PC-3 (cell line): Measurements from ENCODE around the gene SARDH. TPM values are rescaled to one million over a fixed set of nuclear protein-coding genes. Genes with fewer than 3 reads are reported as not detected.

Experiments
- ATAC-seq: fragments of 200-7000 bp; cut with Tn5 transposase; 2 replicates; pipeline ENCODE4 v1.9.1; 2020; ENCODE audit warnings: mild to moderate bottlenecking, moderate library complexity
- BruUV-seq: library from RNA; stranded (reverse); fragments of 400-500 nt; replicated peaks from 2 replicates; lab custom pipeline; 2021; lab: Mats Ljungman, UMichigan
- CTCF ChIA-PET: fragments of 300-600 bp; sonication (Branson Sonifier 250); formaldehyde crosslinking; loops from one replicate; lab custom pipeline; 2022; ENCODE audit warnings: antibody characterized with exemption; lab: Charles Lee
- POLR2A ChIA-PET: fragments of 300-600 bp; sonication (Branson Sonifier 250); formaldehyde crosslinking; loops from one replicate; lab custom pipeline; 2022; ENCODE audit warnings: antibody characterized with exemption; ENCODE audit not compliant: unreplicated experiment; lab: Charles Lee
- DNase-seq: peaks from one replicate; pipeline ENCODE4 v3.0.0-alpha.2; 2015
- H2AFZ ChIP-seq: fragments of 300-600 bp; sonication (generic); 2 replicates; pipeline ENCODE4 v1.6.0; 2016; ENCODE audit warnings: antibody characterized with exemption, low read length
- H3F3A ChIP-seq: fragments of 300-600 bp; sonication (generic); one replicate; pipeline ENCODE4 v1.6.0; 2017; ENCODE audit warnings: antibody characterized with exemption, low read length, control low read depth, mild to moderate bottlenecking; ENCODE audit not compliant: unreplicated experiment
- H3K27ac ChIP-seq: fragments of 300-600 bp; sonication (generic); 2 replicates; pipeline ENCODE4 v1.5.1; 2016; ENCODE audit warnings: mild to moderate bottlenecking, low read length
- H3K27me3 ChIP-seq: fragments of 300-600 bp; sonication (generic); 2 replicates; pipeline ENCODE4 v1.6.1; 2016; ENCODE audit warnings: low read length, mixed read lengths
- H3K36me3 ChIP-seq: fragments of 300-600 bp; sonication (generic); 2 replicates; pipeline ENCODE4 v1.6.1; 2016; ENCODE audit warnings: low read depth, mixed run types, low read length, mixed read lengths
- H3K4me1 ChIP-seq: fragments of 300-600 bp; sonication (generic); 2 replicates; pipeline ENCODE4 v1.5.1; 2016; ENCODE audit warnings: low read length; ENCODE audit not compliant: insufficient read depth
- H3K4me2 ChIP-seq: fragments of 300-600 bp; sonication (generic); 2 replicates; pipeline ENCODE4 v1.6.0; 2016; ENCODE audit warnings: low read length
- H3K4me3 ChIP-seq: fragments of 300-600 bp; sonication (generic); 2 replicates; pipeline ENCODE4 v1.5.1; 2016; ENCODE audit warnings: mild to moderate bottlenecking, low read length, mixed read lengths
- H3K79me2 ChIP-seq: fragments of 300-600 bp; sonication (generic); 2 replicates; pipeline ENCODE4 v1.6.1; 2017; ENCODE audit warnings: low read length, mixed read lengths
- H3K9ac ChIP-seq: fragments of 300-600 bp; sonication (generic); 2 replicates; pipeline ENCODE4 v1.6.0; 2016; ENCODE audit warnings: mild to moderate bottlenecking, low read length
- H3K9me2 ChIP-seq: fragments of 300-600 bp; sonication (generic); replicated peaks from 2 replicates; pipeline ENCODE4 v1.6.1; 2016; ENCODE audit warnings: mixed run types, low read length, mixed read lengths
- H3K9me3 ChIP-seq: fragments of 300-600 bp; sonication (generic); 2 replicates; pipeline ENCODE4 v1.6.1; 2016; ENCODE audit warnings: low read length, mixed read lengths
- H4K20me1 ChIP-seq: fragments of 300-600 bp; sonication (generic); 2 replicates; pipeline ENCODE4 v1.6.1; 2016; ENCODE audit warnings: low read length, mixed read lengths
- EZH2 ChIP-seq: fragments of 300-600 bp; sonication (generic); IDR thresholded peaks from one replicate; pipeline ENCODE4 v1.6.1; 2017; ENCODE audit warnings: antibody characterized with exemption, mild to moderate bottlenecking, low read length; ENCODE audit not compliant: unreplicated experiment
- EZH2phosphoT487 ChIP-seq: fragments of 300-600 bp; sonication (generic); IDR thresholded peaks from 2 replicates; pipeline ENCODE4 v1.6.1; 2018; ENCODE audit warnings: mild to moderate bottlenecking, antibody characterized with exemption, low read length, borderline replicate concordance
- intact Hi-C: fragments of 100-400 bp; cut with micrococcal nuclease; formaldehyde crosslinking; loops from 2 replicates; pipeline ENCODE4 v1.9.0; 2023
- total RNA-seq: library from RNA; depleted of rRNA; stranded (reverse); fragments of >200 nt; gene quantifications from 2 replicates; pipeline ENCODE4 v1.2.3, GENCODE V29; 2014
- TF ChIP-seq, protein P1 (sequence below): fragments of 300-600 bp; sonication (generic); conservative IDR thresholded peaks from 2 replicates; pipeline ENCODE4 v1.5.1; 2017; ENCODE audit warnings: antibody characterized with exemption, low read depth, mild to moderate bottlenecking, low read length

SARDH gene
- total RNA-seq, 1 experiment from 2014 or later: 3.4 TPM

GRCh38 chr9:133725886-133726285 lies 12.3 kb downstream of the SARDH start:
- BruUV-seq: no TSS peak
- Histone ChIP-seq H3K9me2 (no peaks in the 10 kb centered on the region), H3K27ac (no peak overlapping the region), H3K4me2 (no peak overlapping the region), H3K4me3 (no peak overlapping the region), H3K36me3 (no peaks in the 10 kb centered on the region), H3K79me2 (no peaks in the 10 kb centered on the region), H3F3A (no peaks in the 10 kb centered on the region), H3K9me3 (no peaks in the 10 kb centered on the region), H3K9ac (no peak overlapping the region), H3K4me1 (no peaks in the 10 kb centered on the region), H4K20me1 (no peaks in the 10 kb centered on the region), H3K27me3 (no peaks in the 10 kb centered on the region), H2AFZ (no peak overlapping the region)
- TF ChIP-seq, protein P1, sequence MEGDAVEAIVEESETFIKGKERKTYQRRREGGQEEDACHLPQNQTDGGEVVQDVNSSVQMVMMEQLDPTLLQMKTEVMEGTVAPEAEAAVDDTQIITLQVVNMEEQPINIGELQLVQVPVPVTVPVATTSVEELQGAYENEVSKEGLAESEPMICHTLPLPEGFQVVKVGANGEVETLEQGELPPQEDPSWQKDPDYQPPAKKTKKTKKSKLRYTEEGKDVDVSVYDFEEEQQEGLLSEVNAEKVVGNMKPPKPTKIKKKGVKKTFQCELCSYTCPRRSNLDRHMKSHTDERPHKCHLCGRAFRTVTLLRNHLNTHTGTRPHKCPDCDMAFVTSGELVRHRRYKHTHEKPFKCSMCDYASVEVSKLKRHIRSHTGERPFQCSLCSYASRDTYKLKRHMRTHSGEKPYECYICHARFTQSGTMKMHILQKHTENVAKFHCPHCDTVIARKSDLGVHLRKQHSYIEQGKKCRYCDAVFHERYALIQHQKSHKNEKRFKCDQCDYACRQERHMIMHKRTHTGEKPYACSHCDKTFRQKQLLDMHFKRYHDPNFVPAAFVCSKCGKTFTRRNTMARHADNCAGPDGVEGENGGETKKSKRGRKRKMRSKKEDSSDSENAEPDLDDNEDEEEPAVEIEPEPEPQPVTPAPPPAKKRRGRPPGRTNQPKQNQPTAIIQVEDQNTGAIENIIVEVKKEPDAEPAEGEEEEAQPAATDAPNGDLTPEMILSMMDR: no peak
- TF ChIP-seq EZH2phosphoT487 (no peak), EZH2 (no peak)
- intact Hi-C loops: loop anchor here (2.0 kb wide), 1 partner anchor 193 kb away; no protein-coding TSS in a partner anchor
- POLR2A ChIA-PET: no interaction called here
- ATAC-seq (no peak), DNase-seq (no peak)
- CTCF ChIA-PET: no interaction called here

DNA sequence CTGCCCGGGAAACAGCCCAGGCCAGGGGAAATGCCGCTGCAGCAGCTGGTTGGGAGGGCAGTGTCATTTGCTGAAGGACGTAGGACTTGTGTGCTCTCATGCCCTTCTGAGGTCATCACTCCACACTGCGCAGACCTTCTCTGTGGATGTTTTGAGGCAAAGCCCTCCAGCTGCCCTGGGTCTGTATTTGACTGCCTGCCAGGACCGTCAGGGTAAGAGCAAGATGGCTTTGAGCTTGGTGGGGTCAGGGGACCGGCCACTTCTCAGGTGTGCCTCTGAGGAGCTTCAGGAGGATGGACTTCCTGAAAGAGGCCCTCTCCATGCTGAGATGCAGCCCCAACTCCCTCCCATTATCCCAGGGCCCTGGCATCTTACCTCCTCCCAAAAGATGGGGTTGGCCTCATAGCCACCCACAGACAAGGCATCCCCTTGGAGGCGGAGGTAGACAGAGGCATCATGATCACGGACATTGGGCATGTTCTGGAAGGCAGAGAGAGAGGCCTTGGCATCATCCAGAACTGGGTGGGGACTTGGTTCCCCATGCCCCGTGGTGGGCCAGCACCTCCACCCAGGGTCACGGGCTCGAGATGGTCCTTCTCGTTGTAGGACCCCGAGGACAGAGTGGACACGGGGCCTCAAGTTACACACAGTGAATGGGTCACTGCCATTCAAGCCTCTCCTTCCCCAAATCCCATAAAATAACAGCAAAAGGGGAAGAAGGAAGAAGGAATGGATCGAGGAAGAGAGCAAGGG lies 19.4 kb downstream of the SARDH start:
- ATAC-seq (no peak), DNase-seq (no peak)
- ChIA-PET POLR2A (no interaction called here), CTCF (no interaction called here)
- no peak overlapping the region for H3K9ac ChIP-seq
- no peak overlapping the region for H3K27ac ChIP-seq
- H3K9me3 ChIP-seq: no peaks in the 10 kb centered on the region
- H4K20me1 ChIP-seq: no peaks in the 10 kb centered on the region
- H3K27me3 ChIP-seq: no peaks in the 10 kb centered on the region
- H3K4me2 ChIP-seq: no peak overlapping the region
- BruUV-seq: no TSS peak
- H3K9me2 ChIP-seq: no peaks in the 10 kb centered on the region
- intact Hi-C loops: no loop called here
- H3F3A ChIP-seq: no peaks in the 10 kb centered on the region
- no peaks in the 10 kb centered on the region for H3K36me3 ChIP-seq
- no peak overlapping the region for H2AFZ ChIP-seq
- H3K79me2 ChIP-seq: no peaks in the 10 kb centered on the region
- TF ChIP-seq EZH2 (no peak), EZH2phosphoT487 (no peak)
- TF ChIP-seq, protein P1: no peak
- no peaks in the 10 kb centered on the region for H3K4me1 ChIP-seq
- no peak overlapping the region for H3K4me3 ChIP-seq
